AG04450 (cell line): ENCODE data around the gene BECN2. TPM values are rescaled to one million over a fixed set of nuclear protein-coding genes. Genes with fewer than 3 reads are reported as not detected.
"Not testable (repeated sequence)": the region's sequence is repeated elsewhere in the genome, so short reads cannot be mapped to it uniquely, and the experiment has no call there.

ENCODE experiments used
- CTCF ChIA-PET: fragments of 300-600, 350-600 bp; formaldehyde crosslinking; extraction: SDS; loops from one replicate; lab custom pipeline; 2022; ENCODE audit warnings: antibody characterized with exemption, inconsistent platforms; lab: Charles Lee
- POLR2A ChIA-PET: fragments of 350-600 bp; formaldehyde crosslinking; extraction: SDS; loops from one replicate; lab custom pipeline; 2021; ENCODE audit warnings: antibody characterized with exemption, inconsistent platforms; lab: Yijun Ruan, JAX
- DNase-seq: peaks from one replicate; pipeline ENCODE4 v3.0.0-alpha.2; 2011; ENCODE audit warnings: low read depth, low spot score
- H3K27ac ChIP-seq: one replicate; pipeline ENCODE4 v1.5.1; 2012; ENCODE audit warnings: low read depth, low read length, control low read depth
- H3K27me3 ChIP-seq: one replicate; pipeline ENCODE4 v1.6.0; 2012; ENCODE audit warnings: low read length; ENCODE audit not compliant: control insufficient read depth, insufficient read depth
- H3K4me3 ChIP-seq: 2 replicates; pipeline ENCODE4 v1.5.1; 2011; ENCODE audit warnings: mild to moderate bottlenecking, low read depth, low read length, control low read depth
- H3K9me3 ChIP-seq: 2 replicates; pipeline ENCODE4 v1.5.1; 2012; ENCODE audit warnings: low read length; ENCODE audit not compliant: control insufficient read depth, insufficient read depth
- CTCF ChIP-seq: IDR thresholded peaks from 2 replicates; pipeline ENCODE4 v1.5.1; 2011; ENCODE audit warnings: low read depth, low read length, control low read depth, inconsistent platforms
- polyA plus RNA-seq: library from polyadenylated mRNA; depleted of rRNA; stranded (reverse); fragments of >200 nt; gene quantifications from 2 replicates; pipeline ENCODE4 v1.2.3, GENCODE V29; 2011

Gene BECN2
- polyA plus RNA-seq, 1 experiment, result not detected

- no peak for TF ChIP-seq CTCF
- POLR2A ChIA-PET, result interaction anchor here (0.6 kb wide), 1 partner anchor 18 kb away, joined by 4 read pairs; no protein-coding TSS in a partner anchor
- CTCF ChIA-PET, result no interaction called here
- no peak for DNase-seq
- H3K27ac ChIP-seq, result no peak overlapping the region
- H3K9me3 ChIP-seq, result no peaks in the 10 kb centered on the region
- no peaks in the 10 kb centered on the region for H3K27me3 ChIP-seq
- no peak overlapping the region for H3K4me3 ChIP-seq
Observed at GRCh38 chr1:241972703-241973369, 15.3 kb downstream of the BECN2 start.

GRCh38 chr1:241976229-241976628 lies 18.7 kb downstream of the BECN2 start:
- Histone ChIP-seq H3K27ac (no peak overlapping the region), H3K9me3 (no peaks in the 10 kb centered on the region), H3K27me3 (no peaks in the 10 kb centered on the region), H3K4me3 (no peak overlapping the region)
- TF ChIP-seq CTCF, result no peak
- ChIA-PET CTCF (no interaction called here), POLR2A (no interaction called here)
- no peak for DNase-seq

- ChIA-PET CTCF (no interaction called here), POLR2A (no interaction called here)
Observed at GRCh38 chr1:241979071-241979470, 21.5 kb downstream of the BECN2 start.

GRCh38 chr1:241979926-241980325 lies 22.4 kb downstream of the BECN2 start:
- no peak for DNase-seq
- ChIA-PET CTCF (interaction anchor here (1.4 kb wide), 1 partner anchor 19 kb away, joined by 3 read pairs; the partner anchor contains the start of gene MAP1LC3C), POLR2A (no interaction called here)
- no peaks in the 10 kb centered on the region for H3K27me3 ChIP-seq
- TF ChIP-seq CTCF, result no peak
- H3K9me3 ChIP-seq, result no peaks in the 10 kb centered on the region
- H3K4me3 ChIP-seq, result no peak overlapping the region
- H3K27ac ChIP-seq, result no peak overlapping the region

More at GRCh38 chr1:241979071-241979470, 21.5 kb downstream of the BECN2 start:
- Histone ChIP-seq H3K4me3 (no peak overlapping the region), H3K27ac (no peak overlapping the region), H3K27me3 (no peaks in the 10 kb centered on the region), H3K9me3 (no peaks in the 10 kb centered on the region)
- no peak for TF ChIP-seq CTCF
- DNase-seq, result no peak

- Histone ChIP-seq H3K9me3 (no peaks in the 10 kb centered on the region), H3K27me3 (no peaks in the 10 kb centered on the region), H3K27ac (no peak overlapping the region), H3K4me3 (no peak overlapping the region)
- POLR2A ChIA-PET, result no interaction called here
- peak; percentile 58 for TF ChIP-seq CTCF
- CTCF ChIA-PET, result interaction anchor here (0.7 to 3.2 kb wide), 8 partner anchors 9 to 1327 kb away, joined by 3 to 23 read pairs (median 6); partner anchors contain the start of genes KMO and MAP1LC3C
- no peak for DNase-seq
Observed at GRCh38 chr1:241985787-241986186, 28.2 kb downstream of the BECN2 start.

- DNase-seq, CTCF ChIA-PET, H3K27me3 ChIP-seq, POLR2A ChIA-PET, H3K9me3 ChIP-seq, H3K27ac ChIP-seq, H3K4me3 ChIP-seq: not testable (repeated sequence)
Observed at GRCh38 chr1:241988389-241988930, 30.9 kb downstream of the BECN2 start.
